Neural progenitor cell (in vitro differentiated cells): ENCODE results near the gene POLH.

Experiments
- EZH2phosphoT487 ChIP-seq: fragments of 200-600 bp; sonication (generic); IDR thresholded peaks from 2 replicates; pipeline ENCODE4 v1.6.1; 2017; ENCODE audit warnings: antibody characterized with exemption
- TF ChIP-seq, protein P1 (sequence below): fragments of 200-600 bp; sonication (generic); IDR thresholded peaks from 2 replicates; pipeline ENCODE4 v1.5.1; 2017; ENCODE audit warnings: antibody characterized with exemption, mild to moderate bottlenecking

DNA sequence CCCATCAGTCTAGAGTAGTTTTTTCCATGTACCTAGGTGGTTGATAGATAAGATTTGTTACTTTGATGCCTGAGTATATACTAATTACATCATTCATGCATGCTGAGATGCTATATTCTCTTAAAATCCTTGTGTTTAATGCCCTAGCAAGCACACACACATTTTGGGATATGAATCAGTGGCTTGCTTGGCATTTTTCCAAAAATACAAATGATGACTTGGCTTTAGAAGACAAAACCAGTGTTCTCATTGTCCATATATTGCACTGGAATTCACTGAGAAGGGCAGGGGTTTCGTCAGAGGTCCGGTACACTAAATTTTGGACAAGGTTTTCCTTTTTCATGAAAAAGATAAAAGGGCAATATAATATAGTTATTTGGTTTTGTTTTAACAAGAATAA is 28.2 kb downstream of the POLH start:
- TF ChIP-seq EZH2phosphoT487: no peak
- TF ChIP-seq, protein P1, sequence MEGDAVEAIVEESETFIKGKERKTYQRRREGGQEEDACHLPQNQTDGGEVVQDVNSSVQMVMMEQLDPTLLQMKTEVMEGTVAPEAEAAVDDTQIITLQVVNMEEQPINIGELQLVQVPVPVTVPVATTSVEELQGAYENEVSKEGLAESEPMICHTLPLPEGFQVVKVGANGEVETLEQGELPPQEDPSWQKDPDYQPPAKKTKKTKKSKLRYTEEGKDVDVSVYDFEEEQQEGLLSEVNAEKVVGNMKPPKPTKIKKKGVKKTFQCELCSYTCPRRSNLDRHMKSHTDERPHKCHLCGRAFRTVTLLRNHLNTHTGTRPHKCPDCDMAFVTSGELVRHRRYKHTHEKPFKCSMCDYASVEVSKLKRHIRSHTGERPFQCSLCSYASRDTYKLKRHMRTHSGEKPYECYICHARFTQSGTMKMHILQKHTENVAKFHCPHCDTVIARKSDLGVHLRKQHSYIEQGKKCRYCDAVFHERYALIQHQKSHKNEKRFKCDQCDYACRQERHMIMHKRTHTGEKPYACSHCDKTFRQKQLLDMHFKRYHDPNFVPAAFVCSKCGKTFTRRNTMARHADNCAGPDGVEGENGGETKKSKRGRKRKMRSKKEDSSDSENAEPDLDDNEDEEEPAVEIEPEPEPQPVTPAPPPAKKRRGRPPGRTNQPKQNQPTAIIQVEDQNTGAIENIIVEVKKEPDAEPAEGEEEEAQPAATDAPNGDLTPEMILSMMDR: no peak
